ENCODE data around the gene CNRIP1.

DNA sequence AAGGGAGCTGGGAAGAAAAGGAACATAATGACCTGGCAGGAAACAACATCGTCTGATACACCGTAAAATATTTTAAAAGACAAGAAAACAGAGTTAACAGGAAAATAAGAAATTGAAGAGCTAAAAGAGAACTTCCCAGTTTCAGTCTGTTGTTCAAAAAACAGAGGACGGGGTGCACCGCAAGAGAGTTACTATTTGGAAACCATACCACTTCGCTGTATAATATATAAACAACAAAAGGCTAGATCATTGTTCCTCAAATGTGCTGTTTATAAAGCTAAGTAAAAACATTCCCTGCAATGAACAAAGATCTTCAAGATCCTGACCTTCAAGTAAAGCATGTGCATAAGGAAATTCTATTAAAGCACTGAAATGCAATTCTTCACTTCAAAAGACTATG lies 69.6 kb downstream of the CNRIP1 start:
- TF ChIP-seq, protein P1, sequence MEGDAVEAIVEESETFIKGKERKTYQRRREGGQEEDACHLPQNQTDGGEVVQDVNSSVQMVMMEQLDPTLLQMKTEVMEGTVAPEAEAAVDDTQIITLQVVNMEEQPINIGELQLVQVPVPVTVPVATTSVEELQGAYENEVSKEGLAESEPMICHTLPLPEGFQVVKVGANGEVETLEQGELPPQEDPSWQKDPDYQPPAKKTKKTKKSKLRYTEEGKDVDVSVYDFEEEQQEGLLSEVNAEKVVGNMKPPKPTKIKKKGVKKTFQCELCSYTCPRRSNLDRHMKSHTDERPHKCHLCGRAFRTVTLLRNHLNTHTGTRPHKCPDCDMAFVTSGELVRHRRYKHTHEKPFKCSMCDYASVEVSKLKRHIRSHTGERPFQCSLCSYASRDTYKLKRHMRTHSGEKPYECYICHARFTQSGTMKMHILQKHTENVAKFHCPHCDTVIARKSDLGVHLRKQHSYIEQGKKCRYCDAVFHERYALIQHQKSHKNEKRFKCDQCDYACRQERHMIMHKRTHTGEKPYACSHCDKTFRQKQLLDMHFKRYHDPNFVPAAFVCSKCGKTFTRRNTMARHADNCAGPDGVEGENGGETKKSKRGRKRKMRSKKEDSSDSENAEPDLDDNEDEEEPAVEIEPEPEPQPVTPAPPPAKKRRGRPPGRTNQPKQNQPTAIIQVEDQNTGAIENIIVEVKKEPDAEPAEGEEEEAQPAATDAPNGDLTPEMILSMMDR (IDR thresholded peaks at IDR 0.05): no peak
- no peak for TF ChIP-seq POLR2AphosphoS5 (IDR thresholded peaks at IDR 0.05; ENCODE audit: insufficient read depth in 1 of 2, low read depth in 1 of 2)

Data from vagina (tissue), 2 donors.